ENCODE data around the gene GTPBP8. TPM values are rescaled to one million over a fixed set of nuclear protein-coding genes. Genes with fewer than 3 reads are reported as not detected.

The GTPBP8 gene
- total RNA-seq, 1 donor from 2014 or later, result 25.7 TPM

DNA sequence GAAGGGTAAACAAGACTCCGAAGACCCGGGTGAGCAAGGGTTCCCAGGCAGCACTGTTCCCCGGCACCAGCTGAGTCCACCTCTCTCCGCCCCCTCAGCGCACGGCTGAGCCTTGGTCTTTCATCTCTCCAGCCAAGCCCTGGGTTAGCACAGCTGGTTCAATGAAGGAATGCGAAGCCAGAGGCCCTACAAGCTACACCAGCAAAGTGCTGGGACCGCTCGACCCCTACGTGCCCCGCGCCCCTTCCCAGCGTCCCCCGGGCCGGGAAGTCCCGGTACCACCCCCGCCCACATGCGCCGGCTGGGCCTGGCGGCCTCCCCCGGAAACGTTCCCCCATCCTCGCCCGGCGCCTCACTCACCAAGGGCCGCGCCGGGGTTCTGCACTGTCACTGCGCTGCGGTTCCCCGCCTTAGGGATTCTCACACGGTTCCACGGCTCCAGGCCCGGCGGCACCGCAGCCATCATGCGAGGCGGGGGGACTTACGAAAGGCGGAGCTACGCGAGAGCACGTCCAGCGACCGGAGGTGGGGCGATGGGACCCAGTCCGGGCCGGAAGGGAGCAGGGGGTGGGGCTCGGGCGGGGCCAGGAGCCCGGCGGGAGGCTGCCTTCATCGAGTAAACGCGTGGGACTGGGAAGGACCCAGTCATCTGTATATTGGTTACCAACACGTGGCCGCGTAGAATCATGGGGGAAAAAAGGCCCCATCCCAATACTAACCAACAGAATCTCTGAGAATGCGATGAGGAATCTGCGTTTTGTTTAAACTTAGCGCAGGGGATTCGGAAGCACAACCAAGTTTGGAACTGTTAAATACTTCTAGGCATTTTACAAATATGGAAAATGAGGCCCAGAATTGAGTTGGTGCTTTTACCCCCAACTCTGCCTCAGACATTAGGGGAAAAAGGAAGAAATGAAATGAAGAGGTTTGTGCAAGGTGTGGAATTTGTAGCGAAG, 28.7 kb downstream of the GTPBP8 start:
- no peaks in the 10 kb centered on the region for H3K27me3 Mint-ChIP-seq (ENCODE audit: low read depth, unreplicated experiment)
- peaks cover 50% of the 10 kb centered on the region for H3K79me2 ChIP-seq (ENCODE audit: insufficient read depth, low read length)
- FAIRE-seq, result no peak

GRCh38 chr3:113021471-113021870, 30.7 kb downstream of the GTPBP8 start:
- Histone ChIP-seq H3K4me3 (ENCODE audit: insufficient read depth, low read depth, low read length) (no peak overlapping the region), H3K9ac (ENCODE audit: low read length) (no peak overlapping the region), H2AFZ (ENCODE audit: low read depth, low read length) (no peak overlapping the region), H3K27me3 (ENCODE audit: insufficient read depth, low read length) (no peaks in the 10 kb centered on the region), H3K4me1 (ENCODE audit: insufficient read depth, low read length) (peaks cover 14% of the 10 kb centered on the region), H3K9me3 (ENCODE audit: insufficient read depth, low read depth, low read length) (no peaks in the 10 kb centered on the region), H4K20me1 (ENCODE audit: insufficient read depth, low read length) (peaks cover 12% of the 10 kb centered on the region), H3K36me3 (ENCODE audit: insufficient read depth, low read length) (peaks cover 3% of the 10 kb centered on the region), H3K27ac (ENCODE audit: low read depth, low read length) (no peak overlapping the region), H3K79me2 (ENCODE audit: insufficient read depth, low read length) (peaks cover 30% of the 10 kb centered on the region), H3K4me2 (ENCODE audit: low read length) (no peak overlapping the region)
- TF ChIP-seq, protein P1, sequence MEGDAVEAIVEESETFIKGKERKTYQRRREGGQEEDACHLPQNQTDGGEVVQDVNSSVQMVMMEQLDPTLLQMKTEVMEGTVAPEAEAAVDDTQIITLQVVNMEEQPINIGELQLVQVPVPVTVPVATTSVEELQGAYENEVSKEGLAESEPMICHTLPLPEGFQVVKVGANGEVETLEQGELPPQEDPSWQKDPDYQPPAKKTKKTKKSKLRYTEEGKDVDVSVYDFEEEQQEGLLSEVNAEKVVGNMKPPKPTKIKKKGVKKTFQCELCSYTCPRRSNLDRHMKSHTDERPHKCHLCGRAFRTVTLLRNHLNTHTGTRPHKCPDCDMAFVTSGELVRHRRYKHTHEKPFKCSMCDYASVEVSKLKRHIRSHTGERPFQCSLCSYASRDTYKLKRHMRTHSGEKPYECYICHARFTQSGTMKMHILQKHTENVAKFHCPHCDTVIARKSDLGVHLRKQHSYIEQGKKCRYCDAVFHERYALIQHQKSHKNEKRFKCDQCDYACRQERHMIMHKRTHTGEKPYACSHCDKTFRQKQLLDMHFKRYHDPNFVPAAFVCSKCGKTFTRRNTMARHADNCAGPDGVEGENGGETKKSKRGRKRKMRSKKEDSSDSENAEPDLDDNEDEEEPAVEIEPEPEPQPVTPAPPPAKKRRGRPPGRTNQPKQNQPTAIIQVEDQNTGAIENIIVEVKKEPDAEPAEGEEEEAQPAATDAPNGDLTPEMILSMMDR (IDR thresholded peaks at IDR 0.05; ENCODE audit: insufficient read depth, low read depth, low read length), result no peak
- no peak for TF ChIP-seq EZH2 (IDR thresholded peaks at IDR 0.05; ENCODE audit: insufficient read depth, low read length)
- no peaks in the 10 kb centered on the region for H3K27me3 Mint-ChIP-seq (ENCODE audit: low read depth, unreplicated experiment)
- FAIRE-seq, result no peak
- H3K4me3 Mint-ChIP-seq (ENCODE audit: unreplicated experiment), result no peak overlapping the region
- peaks cover 11% of the 10 kb centered on the region for H3K4me1 Mint-ChIP-seq (ENCODE audit: low read depth, unreplicated experiment)
- peaks cover 3% of the 10 kb centered on the region for H3K36me3 Mint-ChIP-seq (ENCODE audit: low read depth, unreplicated experiment)
- peaks cover 1% of the 10 kb centered on the region for H3K9me3 Mint-ChIP-seq (ENCODE audit: unreplicated experiment)
- no peak for DNase-seq (ENCODE audit: low read depth)
- H3K27ac Mint-ChIP-seq (ENCODE audit: unreplicated experiment), result no peak overlapping the region

More for the DNA sequence above, 28.7 kb downstream of the GTPBP8 start:
- peaks cover 11% of the 10 kb centered on the region for H3K4me1 Mint-ChIP-seq (ENCODE audit: low read depth, unreplicated experiment)
- peak overlapping the region; percentile 91 for H3K9ac ChIP-seq (ENCODE audit: low read length)
- H2AFZ ChIP-seq (ENCODE audit: low read depth, low read length), result peak overlapping the region; percentile 71
- TF ChIP-seq EZH2 (IDR thresholded peaks at IDR 0.05; ENCODE audit: insufficient read depth, low read length), result no peak
- TF ChIP-seq, protein P1 (IDR thresholded peaks at IDR 0.05; ENCODE audit: insufficient read depth, low read depth, low read length), result no peak
- peaks cover 16% of the 10 kb centered on the region for H3K36me3 ChIP-seq (ENCODE audit: insufficient read depth, low read length)
- H4K20me1 ChIP-seq (ENCODE audit: insufficient read depth, low read length), result peaks cover 20% of the 10 kb centered on the region
- peak overlapping the region; percentile 94 for H3K4me2 ChIP-seq (ENCODE audit: low read length)
- no peaks in the 10 kb centered on the region for H3K27me3 ChIP-seq (ENCODE audit: insufficient read depth, low read length)
- DNase-seq (ENCODE audit: low read depth), result peak; percentile 85
- H3K27ac Mint-ChIP-seq (ENCODE audit: unreplicated experiment), result peak overlapping the region; percentile 96
- peaks cover 14% of the 10 kb centered on the region for H3K4me1 ChIP-seq (ENCODE audit: insufficient read depth, low read length)
- H3K4me3 ChIP-seq (ENCODE audit: insufficient read depth, low read depth, low read length), result peak overlapping the region; percentile 95
- H3K27ac ChIP-seq (ENCODE audit: low read depth, low read length), result peak overlapping the region; percentile 91
- no peaks in the 10 kb centered on the region for H3K9me3 ChIP-seq (ENCODE audit: insufficient read depth, low read depth, low read length)
- peaks cover 6% of the 10 kb centered on the region for H3K36me3 Mint-ChIP-seq (ENCODE audit: low read depth, unreplicated experiment)
- peaks cover 1% of the 10 kb centered on the region for H3K9me3 Mint-ChIP-seq (ENCODE audit: unreplicated experiment)
- H3K4me3 Mint-ChIP-seq (ENCODE audit: unreplicated experiment), result peak overlapping the region; percentile 97

DNA sequence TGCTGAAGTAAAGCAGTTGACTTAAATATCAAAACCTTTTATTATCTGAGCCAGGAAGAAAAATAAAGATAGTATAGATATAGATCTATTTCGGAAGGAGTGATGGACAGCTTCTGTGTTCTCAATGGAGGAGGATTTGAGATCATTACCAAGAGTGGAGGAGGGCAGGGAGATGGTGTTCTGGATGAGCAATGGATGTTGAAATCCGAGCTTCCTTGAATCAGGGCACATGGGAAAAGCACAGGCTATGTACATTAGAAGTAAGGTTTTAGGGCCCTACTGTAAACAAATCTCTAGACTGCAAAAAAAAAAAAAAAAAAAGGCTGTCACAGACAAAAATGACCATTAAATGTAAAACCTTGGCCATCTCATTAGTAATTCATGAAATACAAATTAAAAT, 43.2 kb downstream of the GTPBP8 start:
- Histone ChIP-seq H3K27ac (ENCODE audit: low read depth, low read length) (no peak overlapping the region), H4K20me1 (ENCODE audit: insufficient read depth, low read length) (no peaks in the 10 kb centered on the region), H3K79me2 (ENCODE audit: insufficient read depth, low read length) (no peaks in the 10 kb centered on the region), H3K9ac (ENCODE audit: low read length) (no peak overlapping the region), H3K9me3 (ENCODE audit: insufficient read depth, low read depth, low read length) (no peaks in the 10 kb centered on the region), H2AFZ (ENCODE audit: low read depth, low read length) (no peak overlapping the region), H3K4me1 (ENCODE audit: insufficient read depth, low read length) (no peaks in the 10 kb centered on the region), H3K27me3 (ENCODE audit: insufficient read depth, low read length) (no peaks in the 10 kb centered on the region), H3K36me3 (ENCODE audit: insufficient read depth, low read length) (no peaks in the 10 kb centered on the region), H3K4me2 (ENCODE audit: low read length) (no peak overlapping the region), H3K4me3 (ENCODE audit: insufficient read depth, low read depth, low read length) (no peak overlapping the region)
- Mint-ChIP-seq H3K4me3 (ENCODE audit: unreplicated experiment) (no peak overlapping the region), H3K27ac (ENCODE audit: unreplicated experiment) (no peak overlapping the region), H3K36me3 (ENCODE audit: low read depth, unreplicated experiment) (no peaks in the 10 kb centered on the region), H3K4me1 (ENCODE audit: low read depth, unreplicated experiment) (no peaks in the 10 kb centered on the region), H3K9me3 (ENCODE audit: unreplicated experiment) (no peaks in the 10 kb centered on the region), H3K27me3 (ENCODE audit: low read depth, unreplicated experiment) (no peaks in the 10 kb centered on the region)
- FAIRE-seq (no peak), DNase-seq (ENCODE audit: low read depth) (no peak)
- no peak for TF ChIP-seq EZH2 (IDR thresholded peaks at IDR 0.05; ENCODE audit: insufficient read depth, low read length)
- TF ChIP-seq, protein P1 (IDR thresholded peaks at IDR 0.05; ENCODE audit: insufficient read depth, low read depth, low read length), result no peak

Measured in astrocyte (in vitro differentiated cells and primary cell).